ENCODE results near the gene ATP6V1D. TPM values are rescaled to one million over a fixed set of nuclear protein-coding genes. Genes with fewer than 3 reads are reported as not detected.
A peak's percentile ranks its signal among the peaks of the same experiment; 100 is the strongest.

The ATP6V1D gene
- total RNA-seq, 1 experiment from 2014 or later: 85.9 TPM

DNA sequence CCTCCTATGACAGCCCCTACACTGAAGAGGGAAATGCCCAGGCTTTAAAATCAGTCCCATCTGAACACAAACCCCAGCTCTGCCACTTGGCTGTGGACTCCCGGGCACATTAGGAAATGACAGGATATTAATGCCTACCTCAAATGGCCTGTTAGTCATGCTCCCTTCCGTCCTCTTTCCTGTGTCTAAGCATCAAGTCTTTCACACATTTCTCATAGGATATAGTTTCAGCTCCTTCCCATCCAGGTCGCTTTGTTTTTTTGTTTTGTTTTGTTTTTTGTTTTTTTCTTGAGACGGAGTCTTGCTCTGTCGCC lies 36.2 kb upstream of the ATP6V1D start:
- no peak overlapping the region for H3K4me3 ChIP-seq (ENCODE audit: low read length)
- BruUV-seq (replicated peaks): no TSS peak
- POLR2A ChIA-PET (ENCODE audit: unreplicated experiment): no interaction called here
- H3K36me3 ChIP-seq (ENCODE audit: low read depth, low read length): no peaks in the 10 kb centered on the region; the same call in 1 of the 2 replicates
- H3K27ac ChIP-seq (ENCODE audit: low read length): no peak overlapping the region
- no peak overlapping the region for H2AFZ ChIP-seq (ENCODE audit: low read length)
- H3K4me2 ChIP-seq (ENCODE audit: low read length): no peak overlapping the region
- H3K27me3 ChIP-seq (ENCODE audit: low read length): no peaks in the 10 kb centered on the region
- ATAC-seq: peak; percentile 61
- peak; percentile 30 for DNase-seq
- H4K20me1 ChIP-seq (ENCODE audit: low read length): no peaks in the 10 kb centered on the region
- no peaks in the 10 kb centered on the region for H3F3A ChIP-seq (ENCODE audit: low read length, unreplicated experiment)
- CTCF ChIA-PET: interaction anchor here (0.6 kb wide), 1 partner anchor 12 kb away, joined by 3 read pairs; no protein-coding TSS in a partner anchor
- no peak for TF ChIP-seq EZH2 (IDR thresholded peaks at IDR 0.05; ENCODE audit: low read length, unreplicated experiment)
- TF ChIP-seq, protein P1, sequence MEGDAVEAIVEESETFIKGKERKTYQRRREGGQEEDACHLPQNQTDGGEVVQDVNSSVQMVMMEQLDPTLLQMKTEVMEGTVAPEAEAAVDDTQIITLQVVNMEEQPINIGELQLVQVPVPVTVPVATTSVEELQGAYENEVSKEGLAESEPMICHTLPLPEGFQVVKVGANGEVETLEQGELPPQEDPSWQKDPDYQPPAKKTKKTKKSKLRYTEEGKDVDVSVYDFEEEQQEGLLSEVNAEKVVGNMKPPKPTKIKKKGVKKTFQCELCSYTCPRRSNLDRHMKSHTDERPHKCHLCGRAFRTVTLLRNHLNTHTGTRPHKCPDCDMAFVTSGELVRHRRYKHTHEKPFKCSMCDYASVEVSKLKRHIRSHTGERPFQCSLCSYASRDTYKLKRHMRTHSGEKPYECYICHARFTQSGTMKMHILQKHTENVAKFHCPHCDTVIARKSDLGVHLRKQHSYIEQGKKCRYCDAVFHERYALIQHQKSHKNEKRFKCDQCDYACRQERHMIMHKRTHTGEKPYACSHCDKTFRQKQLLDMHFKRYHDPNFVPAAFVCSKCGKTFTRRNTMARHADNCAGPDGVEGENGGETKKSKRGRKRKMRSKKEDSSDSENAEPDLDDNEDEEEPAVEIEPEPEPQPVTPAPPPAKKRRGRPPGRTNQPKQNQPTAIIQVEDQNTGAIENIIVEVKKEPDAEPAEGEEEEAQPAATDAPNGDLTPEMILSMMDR (conservative IDR thresholded peaks at IDR 0.05; ENCODE audit: low read depth, low read length): no peak
- no peak for TF ChIP-seq EZH2phosphoT487 (IDR thresholded peaks at IDR 0.05; ENCODE audit: borderline replicate concordance, low read length)
- H3K9me2 ChIP-seq (replicated peaks; ENCODE audit: low read length): no peaks in the 10 kb centered on the region
- H3K79me2 ChIP-seq (ENCODE audit: low read length): no peaks in the 10 kb centered on the region
- no peaks in the 10 kb centered on the region for H3K9me3 ChIP-seq (ENCODE audit: low read length)
- H3K9ac ChIP-seq (ENCODE audit: low read length): no peak overlapping the region
- intact Hi-C loops (cut with micrococcal nuclease): no loop called here
- peaks cover 12% of the 10 kb centered on the region for H3K4me1 ChIP-seq (ENCODE audit: insufficient read depth, low read length)

- Histone ChIP-seq H3F3A (ENCODE audit: low read length, unreplicated experiment) (no peaks in the 10 kb centered on the region), H3K4me2 (ENCODE audit: low read length) (no peak overlapping the region), H3K36me3 (ENCODE audit: low read depth, low read length) (no peaks in the 10 kb centered on the region; the same call in 1 of the 2 replicates), H4K20me1 (ENCODE audit: low read length) (no peaks in the 10 kb centered on the region), H3K4me1 (ENCODE audit: insufficient read depth, low read length) (peaks cover 12% of the 10 kb centered on the region), H3K9ac (ENCODE audit: low read length) (no peak overlapping the region), H2AFZ (ENCODE audit: low read length) (no peak overlapping the region), H3K9me2 (replicated peaks; ENCODE audit: low read length) (no peaks in the 10 kb centered on the region), H3K79me2 (ENCODE audit: low read length) (no peaks in the 10 kb centered on the region), H3K4me3 (ENCODE audit: low read length) (no peak overlapping the region), H3K9me3 (ENCODE audit: low read length) (no peaks in the 10 kb centered on the region), H3K27ac (ENCODE audit: low read length) (no peak overlapping the region), H3K27me3 (ENCODE audit: low read length) (no peaks in the 10 kb centered on the region)
- BruUV-seq (replicated peaks): no TSS peak
- DNase-seq (no peak), ATAC-seq (no peak)
- TF ChIP-seq EZH2phosphoT487 (IDR thresholded peaks at IDR 0.05; ENCODE audit: borderline replicate concordance, low read length): no peak
- TF ChIP-seq, protein P1 (conservative IDR thresholded peaks at IDR 0.05; ENCODE audit: low read depth, low read length): no peak
- TF ChIP-seq EZH2 (IDR thresholded peaks at IDR 0.05; ENCODE audit: low read length, unreplicated experiment): no peak
- ChIA-PET CTCF (interaction anchor here (0.6 kb wide), 1 partner anchor 12 kb away, joined by 3 read pairs; no protein-coding TSS in a partner anchor), POLR2A (ENCODE audit: unreplicated experiment) (no interaction called here)
- intact Hi-C loops (cut with micrococcal nuclease): no loop called here
Observed at GRCh38 chr14:67395086-67395875, 35.7 kb upstream of the ATP6V1D start.

DNA sequence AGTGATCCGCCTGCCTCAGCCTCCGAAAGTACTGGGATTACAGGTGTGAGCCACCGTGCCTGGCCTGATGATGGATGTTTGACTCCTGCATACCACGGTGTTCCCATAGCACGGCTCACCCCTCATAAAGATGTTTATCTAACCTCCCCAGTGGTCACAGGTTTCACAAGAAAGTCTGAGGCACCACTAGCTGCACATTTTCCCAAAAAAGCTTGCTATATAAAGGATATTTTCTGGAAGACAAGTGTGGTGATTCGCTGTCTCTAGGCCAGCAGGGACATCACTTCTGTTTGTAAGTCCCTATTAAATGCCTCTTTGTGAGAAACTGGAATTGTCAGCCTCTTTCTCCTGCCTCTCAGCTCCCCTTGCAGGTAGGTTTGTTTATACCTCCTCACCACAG lies 34.1 kb upstream of the ATP6V1D start:
- no peaks in the 10 kb centered on the region for H3K79me2 ChIP-seq (ENCODE audit: low read length)
- H3K36me3 ChIP-seq (ENCODE audit: low read depth, low read length): no peaks in the 10 kb centered on the region; the same call in 1 of the 2 replicates
- CTCF ChIA-PET: interaction anchor here (0.6 to 0.8 kb wide), 4 partner anchors 11 to 34 kb away, joined by 3 to 5 read pairs (median 4); partner anchors contain the start of gene ATP6V1D
- BruUV-seq (replicated peaks): no TSS peak
- intact Hi-C loops (cut with micrococcal nuclease): no loop called here
- peak; percentile 71 for DNase-seq
- no peaks in the 10 kb centered on the region for H3K9me3 ChIP-seq (ENCODE audit: low read length)
- H3K4me2 ChIP-seq (ENCODE audit: low read length): no peak overlapping the region
- no peaks in the 10 kb centered on the region for H4K20me1 ChIP-seq (ENCODE audit: low read length)
- peak overlapping the region; percentile 37 for H3K27ac ChIP-seq (ENCODE audit: low read length)
- ATAC-seq: peak; percentile 61
- no peak overlapping the region for H3K9ac ChIP-seq (ENCODE audit: low read length)
- no peak overlapping the region for H3K4me3 ChIP-seq (ENCODE audit: low read length)
- POLR2A ChIA-PET (ENCODE audit: unreplicated experiment): interaction anchor here (0.6 kb wide), 1 partner anchor 1293 kb away, joined by 3 read pairs; no protein-coding TSS in a partner anchor
- no peaks in the 10 kb centered on the region for H3F3A ChIP-seq (ENCODE audit: low read length, unreplicated experiment)
- H3K9me2 ChIP-seq (replicated peaks; ENCODE audit: low read length): no peaks in the 10 kb centered on the region
- peaks cover 12% of the 10 kb centered on the region for H3K4me1 ChIP-seq (ENCODE audit: insufficient read depth, low read length)
- TF ChIP-seq, protein P1 (conservative IDR thresholded peaks at IDR 0.05; ENCODE audit: low read depth, low read length): peak; percentile 21; the same call in 1 of the 2 replicates
- no peak for TF ChIP-seq EZH2phosphoT487 (IDR thresholded peaks at IDR 0.05; ENCODE audit: borderline replicate concordance, low read length)
- H2AFZ ChIP-seq (ENCODE audit: low read length): no peak overlapping the region
- no peaks in the 10 kb centered on the region for H3K27me3 ChIP-seq (ENCODE audit: low read length)

Data from PC-3 (cell line).